Right lobe of liver (tissue), 6 donors: ENCODE data around the gene RAC2. TPM values are rescaled to one million over a fixed set of nuclear protein-coding genes. Genes with fewer than 3 reads are reported as not detected.

ENCODE experiments used
- ATAC-seq, 4 donors: fragments of 200-7000 bp; cut with Tn5 transposase; one replicate each; pipeline ENCODE4 v1.9.1; 2020; ENCODE audit warnings: mild to moderate bottlenecking in 4 of 4, moderate library complexity in 4 of 4
- DNase-seq, 3 donors: peaks; one replicate each; pipeline ENCODE4 v3.0.0-alpha.2; 2020
- H3K27ac ChIP-seq, 3 donors: fragments of 200-600 bp; one replicate each; pipeline ENCODE4 v1.8.0; 2022
- H3K27me3 ChIP-seq, 2 donors: fragments of 200-600 bp; one replicate each; pipeline ENCODE4 v1.8.0; 2022
- H3K36me3 ChIP-seq, 4 donors: fragments of 200-600 bp; sonication (generic) in 1 of 4; one replicate each; pipeline versions ENCODE4 v1.5.1 to v1.8.0; 2017 to 2022; ENCODE audit warnings: control low read depth in 1 of 4
- H3K4me1 ChIP-seq, 4 donors: fragments of 200-600 bp; sonication (generic) in 1 of 4; one replicate each; pipeline versions ENCODE4 v1.5.1 to v1.8.0; 2017 to 2022; ENCODE audit warnings: control low read depth in 1 of 4
- H3K4me3 ChIP-seq, 3 donors: fragments of 200-600 bp; one replicate each; pipeline ENCODE4 v1.8.0; 2022
- H3K9me3 ChIP-seq, 4 donors: fragments of 200-600 bp; sonication (generic) in 1 of 4; one replicate each; pipeline versions ENCODE4 v1.5.1 to v1.8.0; 2017 to 2022; ENCODE audit warnings: control low read depth in 1 of 4
- CTCF ChIP-seq, 4 donors: fragments of 200-600 bp in 3 of 4; fragments of 450-650 bp in 1 of 4; IDR thresholded peaks; one replicate each; pipeline versions ENCODE4 v1.5.1 to v1.8.0; 2016 to 2022; ENCODE audit warnings: antibody characterized with exemption in 4 of 4, mild to moderate bottlenecking in 2 of 4
- POLR2A ChIP-seq: fragments of 450-650 bp; IDR thresholded peaks from one replicate; pipeline ENCODE4 v1.6.1; 2017; ENCODE audit warnings: antibody characterized with exemption, mild to moderate bottlenecking
- WGBS: methylation state at CpG from one replicate; pipeline ENCODE4 v1.1.6; 2018; ENCODE audit warnings: low coverage, low lambda C conversion rate; ENCODE audit not compliant: insufficient coverage; ENCODE audit errors: missing lambda C conversion rate; 5-methylcytosine and 5-hydroxymethylcytosine counted together
- intact Hi-C, 2 donors: fragments of 100-400 bp; cut with DNase I; formaldehyde crosslinking; loops; one replicate each; pipeline versions ENCODE4 v1.11.2 to v1.14.1; 2022
- total RNA-seq, 6 experiments: library from RNA; depleted of rRNA in 2 of 6; stranded (reverse); fragments of >200 nt in 2 of 6; fragmentation: NEBNext Ultra II Directional in 3 of 6; extraction: Animal tissue kit (Norgen Biotek cat#: 25700) in 3 of 6; gene quantifications; one replicate each; pipeline versions ENCODE4 v1.1.0 to v1.2.4, GENCODE V29; 2016 to 2023
- donor health status: DM: no; HTN: yes; CAD: no.
- donor health status: DM: no; HTN: no; CAD: no.
- donor health status: DM: no; HTN: no; CAD: no.
- donor health status: DM: no; HTN: yes; CAD: no.
- donor health status: DM: no; HTN: yes; CAD: no.

RAC2 gene
- total RNA-seq, 6 experiments from 2014 or later = 3.4 to 12.9 (median 6.5) TPM

GRCh38 chr22:37214731-37215030 lies 29.4 kb downstream of the RAC2 start:
- Histone ChIP-seq H3K4me1 (no peaks in the 10 kb centered on the region), H3K4me3 (no peak overlapping the region), H3K27ac (no peak overlapping the region), H3K27me3 (no peaks in the 10 kb centered on the region), H3K9me3 (no peaks in the 10 kb centered on the region), H3K36me3 (no peaks in the 10 kb centered on the region)
- TF ChIP-seq CTCF (IDR thresholded peaks at IDR 0.05) (no peak), POLR2A (no peak)
- intact Hi-C loops = no loop called here
- no peak for ATAC-seq
- WGBS = 92% methylated on average over 13 of the region's 13 CpGs
- DNase-seq = peak in 2 of 3 donors; percentile 16 to 35

- DNase-seq (no peak), ATAC-seq (no peak)
- H3K27me3 ChIP-seq = no peaks in the 10 kb centered on the region
- no peaks in the 10 kb centered on the region for H3K9me3 ChIP-seq
- intact Hi-C loops = no loop called here
- TF ChIP-seq POLR2A (no peak), CTCF (IDR thresholded peaks at IDR 0.05) (no peak)
- WGBS = 64% methylated on average over 10 of the region's 13 CpGs
- no peaks in the 10 kb centered on the region for H3K4me1 ChIP-seq
- H3K4me3 ChIP-seq = no peak overlapping the region
- no peak overlapping the region for H3K27ac ChIP-seq
- H3K36me3 ChIP-seq = no peaks in the 10 kb centered on the region
Observed at GRCh38 chr22:37213941-37214730, 29.9 kb downstream of the RAC2 start.

GRCh38 chr22:37213218-37213855 lies 30.7 kb downstream of the RAC2 start:
- intact Hi-C loops = no loop called here

GRCh38 chr22:37212174-37212906 lies 31.7 kb downstream of the RAC2 start, which contains the start of gene SSTR3:
Gene SSTR3, minus strand, starts transcription at chr22:37212477. Its CDS starts 4,674 bp downstream, at chr22:37207803.
- WGBS = 31% methylated on average over 18 of the region's 23 CpGs
- H3K9me3 ChIP-seq = no peaks in the 10 kb centered on the region
- TF ChIP-seq CTCF (IDR thresholded peaks at IDR 0.05) = no peak
- no peak for TF ChIP-seq POLR2A
- peak; percentile 23 to 38 (median 30) for ATAC-seq
- no peaks in the 10 kb centered on the region for H3K4me1 ChIP-seq
- H3K27me3 ChIP-seq = no peaks in the 10 kb centered on the region
- DNase-seq = peak in 1 of 3 donors; percentile 20
- no peak within 1 kb of the TSS for H3K4me3 ChIP-seq
- intact Hi-C loops = no loop called here
- no peak within 1 kb of the TSS for H3K27ac ChIP-seq
- no peaks in the 10 kb centered on the region for H3K36me3 ChIP-seq

More at GRCh38 chr22:37213218-37213855, 30.7 kb downstream of the RAC2 start:
- H3K4me1 ChIP-seq = no peaks in the 10 kb centered on the region
- no peaks in the 10 kb centered on the region for H3K27me3 ChIP-seq
- no peak overlapping the region for H3K27ac ChIP-seq
- no peak for TF ChIP-seq CTCF (IDR thresholded peaks at IDR 0.05)
- no peak for TF ChIP-seq POLR2A
- no peaks in the 10 kb centered on the region for H3K9me3 ChIP-seq
- DNase-seq = peak in 1 of 3 donors; percentile 13
- H3K4me3 ChIP-seq = no peak overlapping the region
- ATAC-seq = no peak
- 80% methylated on average over 1 of the region's 18 CpGs for WGBS
- H3K36me3 ChIP-seq = no peaks in the 10 kb centered on the region
